NCI-H2227 (cell line): ENCODE data around the gene RNF5.

Experiments used
- DNase-seq: peaks from one replicate; lab custom pipeline; 2025; ENCODE audit not compliant: unreplicated experiment; lab: John Stamatoyannopoulos, UW

RNF5 gene

GRCh38 chr6:32151863-32152768 is 26.1 kb upstream of the RNF5 start, which contains the start of gene PRRT1:
Gene PRRT1, minus strand, starts transcription at chr6:32151939. Its CDS starts 112 bp downstream, at chr6:32151827.
- peak; percentile 53 for DNase-seq

- DNase-seq, result peak; percentile 79
These were observed 25.2 kb upstream of the RNF5 start for GRCh38 chr6:32152769-32153563.

DNA sequence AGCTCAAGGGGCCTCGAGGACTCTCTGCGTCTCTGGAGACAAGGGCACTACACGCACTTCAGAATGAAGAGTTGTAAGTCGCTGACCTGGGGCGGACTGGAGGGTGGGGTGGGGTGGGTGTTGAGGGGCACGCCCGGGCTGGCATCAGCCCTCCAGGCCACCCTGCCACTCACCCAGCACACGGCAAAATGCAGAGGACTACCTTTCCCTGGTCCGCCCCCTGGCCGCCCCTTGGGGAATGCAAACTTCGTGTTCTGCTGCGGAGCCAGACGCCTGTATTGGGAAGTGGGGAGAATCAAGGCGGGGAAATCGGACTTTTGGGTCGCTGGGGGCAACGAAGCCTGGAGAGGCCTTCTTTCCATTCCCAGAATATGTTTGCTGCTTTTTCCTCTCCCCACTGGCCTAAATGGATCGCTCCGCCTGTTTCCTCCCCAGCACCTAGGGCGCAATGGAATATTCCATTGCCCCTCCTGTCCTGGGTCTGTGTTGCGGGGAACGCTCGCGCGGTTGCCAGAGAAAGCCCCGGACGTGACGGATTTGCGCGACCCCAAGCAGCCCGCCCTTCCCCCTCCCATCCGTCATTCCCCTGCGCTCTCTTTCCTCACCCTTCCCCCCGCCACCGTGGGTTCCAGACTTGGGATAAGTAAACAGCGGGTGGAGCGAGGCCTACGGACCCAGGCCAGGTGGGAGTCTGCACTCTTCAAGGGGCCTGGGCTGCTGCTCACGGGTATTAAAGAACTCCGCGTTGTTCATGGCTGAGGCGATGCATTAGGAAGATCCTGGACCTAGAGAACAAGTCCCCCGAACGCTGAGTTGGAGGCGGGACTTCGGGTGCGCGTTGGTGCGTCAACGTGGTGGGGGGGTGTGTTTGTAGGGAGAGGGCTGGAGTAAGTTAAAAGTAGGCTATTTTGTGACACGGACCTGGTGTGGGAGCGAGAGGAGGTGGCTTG is 24.4 kb upstream of the RNF5 start, which contains the start of gene PPT2:
Gene PPT2, plus strand, starts transcription at position 578 of the 950 bp plus-strand sequence. CDS start 454 bp downstream, outside the sequence.
- peak; percentile 94 for DNase-seq

DNA sequence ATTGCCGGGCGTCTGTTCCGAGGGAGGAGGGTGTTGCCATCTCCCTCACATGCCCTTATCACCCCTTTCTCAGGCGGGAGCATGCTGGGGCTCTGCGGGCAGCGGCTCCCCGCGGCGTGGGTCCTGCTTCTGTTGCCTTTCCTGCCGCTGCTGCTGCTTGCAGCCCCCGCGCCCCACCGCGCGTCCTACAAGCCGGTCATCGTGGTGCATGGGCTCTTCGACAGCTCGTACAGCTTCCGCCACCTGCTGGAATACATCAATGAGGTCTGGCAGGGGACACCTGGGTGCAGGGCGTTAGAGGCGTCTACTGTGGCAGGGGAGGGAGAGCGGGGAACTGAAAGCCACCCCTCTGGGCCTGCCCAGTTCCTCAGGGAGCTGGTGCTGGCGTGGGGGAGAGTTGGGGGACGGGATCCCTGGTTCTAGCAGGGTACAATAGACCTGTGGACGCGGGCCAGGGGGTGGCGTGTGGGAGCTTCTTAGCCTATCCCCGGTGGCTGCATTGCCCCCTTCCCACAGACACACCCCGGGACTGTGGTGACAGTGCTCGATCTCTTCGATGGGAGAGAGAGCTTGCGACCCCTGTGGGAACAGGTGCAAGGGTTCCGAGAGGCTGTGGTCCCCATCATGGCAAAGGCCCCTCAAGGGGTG is 23.6 kb upstream of the RNF5 start:
- DNase-seq, result peak; percentile 74

DNA sequence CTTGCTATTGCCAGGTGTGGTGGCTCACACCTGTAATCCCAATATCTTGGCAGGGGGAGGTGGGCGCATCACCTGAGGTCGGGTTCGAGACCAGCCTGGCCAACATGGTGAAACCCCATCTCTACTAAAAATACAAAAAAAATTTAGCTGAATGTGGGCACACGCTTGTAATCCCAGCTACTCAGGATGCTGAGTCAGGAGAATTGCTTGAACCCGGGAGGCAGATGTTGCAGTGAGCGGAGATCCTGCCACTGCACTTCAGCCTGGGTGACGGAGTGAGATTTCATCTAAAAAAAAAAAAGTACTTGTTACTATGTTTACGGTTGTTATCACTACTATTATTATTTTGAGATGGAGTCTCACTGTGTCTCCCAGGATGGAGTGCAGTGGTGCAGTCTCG is 21.3 kb upstream of the RNF5 start:
- no peak for DNase-seq

DNA sequence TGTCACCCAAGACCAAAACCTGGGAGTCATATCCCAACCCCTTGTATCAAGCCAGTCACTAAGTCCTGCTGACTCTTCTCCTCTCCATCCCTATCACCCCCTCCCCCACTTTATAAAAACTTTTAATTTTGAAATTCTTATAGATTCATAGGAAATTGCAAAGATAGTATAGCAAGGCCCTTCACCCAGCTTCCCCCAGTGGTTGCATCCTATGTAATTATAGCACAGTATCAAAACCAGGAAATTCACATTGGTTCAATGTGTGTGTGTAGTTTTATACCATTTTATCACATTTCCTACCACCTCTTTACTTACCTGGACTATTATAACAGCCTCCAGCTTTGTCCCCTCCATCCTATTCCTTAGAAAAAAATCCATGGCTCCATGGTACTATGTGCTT is 20.2 kb upstream of the RNF5 start:
- no peak for DNase-seq

- no peak for DNase-seq
These were observed 14.5 kb upstream of the RNF5 start for GRCh38 chr6:32163559-32164258.

DNA sequence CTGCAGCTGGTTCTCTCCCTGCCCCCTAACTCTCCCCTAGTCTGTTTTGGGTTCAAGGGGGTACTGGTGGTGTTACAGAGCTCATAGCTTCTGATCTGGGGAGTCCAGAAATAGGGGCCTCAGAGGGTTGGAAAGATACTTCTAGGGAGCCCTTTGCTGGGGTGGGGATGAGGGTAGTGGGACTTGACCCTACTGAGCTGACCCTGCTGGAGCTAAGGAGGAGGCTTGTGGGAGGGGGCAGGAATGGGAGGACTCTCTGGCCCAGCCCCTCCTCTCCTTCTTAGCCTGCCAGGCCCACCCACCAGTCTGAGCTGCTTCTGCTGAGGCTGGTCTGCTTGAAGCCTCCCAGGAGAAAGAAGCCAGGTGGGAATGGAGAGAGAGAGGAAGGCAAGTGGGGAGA is 13.9 kb upstream of the RNF5 start, which contains the start of gene EGFL8:
Gene EGFL8, plus strand, starts transcription at position 301 of the 400 bp plus-strand sequence. CDS start 1,571 bp downstream, outside the sequence.
- no peak for DNase-seq

DNA sequence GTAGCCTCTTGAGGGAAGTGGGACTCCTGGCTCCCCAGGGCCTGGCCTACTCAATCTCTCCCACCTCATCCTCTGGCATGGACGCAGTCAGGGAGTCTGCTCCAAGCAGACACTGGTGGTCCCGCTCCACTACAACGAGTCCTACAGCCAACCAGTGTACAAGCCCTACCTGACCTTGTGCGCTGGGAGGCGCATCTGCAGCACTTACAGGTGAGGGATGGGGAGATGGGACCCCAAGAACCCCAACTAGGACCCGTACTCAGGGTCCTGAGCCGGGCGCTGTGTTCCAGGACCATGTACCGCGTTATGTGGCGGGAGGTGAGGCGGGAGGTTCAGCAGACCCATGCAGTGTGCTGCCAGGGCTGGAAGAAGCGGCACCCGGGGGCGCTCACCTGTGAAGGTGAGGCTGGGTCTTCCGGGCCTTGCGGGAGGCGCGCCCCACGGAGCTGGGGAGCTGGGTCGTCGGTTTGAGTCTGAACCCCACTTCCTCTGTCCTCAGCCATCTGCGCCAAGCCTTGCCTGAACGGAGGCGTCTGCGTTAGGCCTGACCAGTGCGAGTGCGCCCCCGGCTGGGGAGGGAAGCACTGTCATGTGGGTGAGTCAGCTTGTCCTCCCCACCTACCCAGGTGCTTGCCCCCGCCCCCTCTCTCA is 11.7 kb upstream of the RNF5 start:
- no peak for DNase-seq

DNA sequence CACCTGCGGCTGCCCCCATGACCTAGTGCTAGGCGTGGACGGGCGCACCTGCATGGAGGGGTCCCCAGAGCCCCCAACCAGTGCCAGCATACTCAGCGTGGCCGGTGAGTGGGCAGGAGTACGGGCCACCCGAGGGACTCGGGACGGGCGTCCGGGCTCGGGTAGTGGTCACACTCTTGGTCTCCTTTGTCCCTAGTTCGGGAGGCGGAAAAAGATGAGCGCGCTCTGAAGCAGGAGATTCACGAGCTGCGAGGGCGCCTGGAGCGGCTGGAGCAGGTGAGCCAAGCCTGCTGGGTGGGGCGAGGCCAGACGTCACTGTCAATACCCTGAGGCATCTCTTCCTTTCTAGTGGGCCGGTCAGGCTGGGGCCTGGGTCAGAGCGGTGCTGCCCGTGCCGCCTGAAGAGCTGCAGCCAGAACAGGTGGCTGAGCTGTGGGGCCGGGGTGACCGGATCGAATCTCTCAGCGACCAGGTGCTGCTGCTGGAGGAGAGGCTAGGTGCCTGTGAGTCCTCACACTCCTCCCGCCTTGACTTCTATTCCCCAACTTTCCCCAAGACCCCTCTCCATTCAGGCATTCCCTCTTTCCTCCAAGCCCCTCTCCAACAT is 10.9 kb upstream of the RNF5 start:
- DNase-seq, result no peak

GRCh38 chr6:32167761-32168262 is 10.4 kb upstream of the RNF5 start:
- no peak for DNase-seq

- no peak for DNase-seq
These were observed 9.9 kb upstream of the RNF5 start for GRCh38 chr6:32168350-32168749.

GRCh38 chr6:32168807-32169591 is 9.2 kb upstream of the RNF5 start:
- no peak for DNase-seq

GRCh38 chr6:32170294-32170693 is 7.9 kb upstream of the RNF5 start:
- no peak for DNase-seq

DNA sequence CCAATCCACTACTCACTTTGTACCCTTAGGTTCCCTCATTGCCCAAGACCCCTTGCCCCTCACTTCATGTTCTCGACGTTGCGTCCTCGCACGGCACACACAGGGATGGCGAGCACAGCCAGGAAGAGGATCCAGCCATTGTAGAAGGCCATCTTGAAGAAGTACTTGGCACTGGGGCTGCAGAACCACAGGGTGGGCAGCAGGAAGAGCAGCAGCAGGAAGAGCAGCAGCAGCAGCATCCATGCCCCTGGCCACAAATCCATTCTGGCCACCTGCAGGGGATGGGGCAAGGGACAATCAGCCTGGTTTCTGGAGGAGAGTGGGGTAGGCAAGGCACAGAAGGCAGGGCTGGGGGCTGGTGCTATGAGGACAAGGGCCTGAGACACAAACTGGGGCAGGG is 7.0 kb upstream of the RNF5 start:
- no peak for DNase-seq

GRCh38 chr6:32173051-32173727 is 5.0 kb upstream of the RNF5 start:
- no peak for DNase-seq

DNA sequence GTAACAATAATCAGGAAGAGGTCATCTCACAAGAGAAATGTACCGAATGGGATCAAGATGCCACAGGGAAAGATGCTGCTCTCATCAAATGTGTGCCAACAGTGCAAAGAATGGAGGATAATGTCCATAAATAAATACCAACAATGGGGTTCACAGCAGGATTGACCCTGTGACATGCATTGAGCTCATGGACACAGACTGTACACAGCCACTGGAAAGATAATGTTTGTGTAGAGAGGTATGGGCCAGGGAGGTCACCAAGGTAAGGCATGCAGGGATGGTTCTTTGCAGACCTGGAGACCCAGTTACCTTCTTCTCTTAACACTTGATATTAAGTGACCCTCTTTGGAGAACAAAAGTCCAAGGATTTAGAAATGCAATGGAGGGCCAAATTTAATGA is 3.8 kb upstream of the RNF5 start:
- DNase-seq, result no peak
